HG02852 (cell line): ENCODE data around the gene PAM16.
"Not testable (repeated sequence)": the region's sequence is repeated elsewhere in the genome, so short reads cannot be mapped to it uniquely, and the experiment has no call there.

Experiments used
- ATAC-seq: cut with Tn5 transposase; IDR thresholded peaks from one replicate; pipeline ENCODE4 v1.9.1; 2021; ENCODE audit warnings: mild to moderate bottlenecking, moderate library complexity; ENCODE audit not compliant: unreplicated experiment

PAM16 gene

GRCh38 chr16:4353675-4354074 is 2.6 kb upstream of the PAM16 start:
- no peak for ATAC-seq

DNA sequence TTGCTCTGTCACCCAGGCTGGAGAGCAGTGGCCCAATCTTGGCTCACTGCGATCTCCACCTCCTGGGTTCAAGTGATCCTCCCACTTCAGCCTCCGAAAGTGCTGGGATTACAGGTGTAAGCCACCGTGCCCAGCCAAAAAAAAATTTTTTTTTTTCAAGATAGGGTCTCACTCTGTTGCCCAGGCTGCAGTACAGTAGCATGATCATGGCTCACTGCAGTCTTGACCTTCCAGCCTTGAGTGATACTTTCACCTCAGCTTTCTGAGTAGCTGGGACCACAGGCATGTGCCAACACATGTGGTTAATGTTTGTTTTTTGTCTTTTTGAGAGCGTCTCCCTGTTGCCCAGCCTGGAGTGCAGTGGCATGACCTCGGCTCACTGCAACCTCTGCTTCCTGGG is 1.7 kb upstream of the PAM16 start:
- no peak for ATAC-seq

GRCh38 chr16:4351880-4352279 is 759 bp upstream of the PAM16 start:
- ATAC-seq: no peak

DNA sequence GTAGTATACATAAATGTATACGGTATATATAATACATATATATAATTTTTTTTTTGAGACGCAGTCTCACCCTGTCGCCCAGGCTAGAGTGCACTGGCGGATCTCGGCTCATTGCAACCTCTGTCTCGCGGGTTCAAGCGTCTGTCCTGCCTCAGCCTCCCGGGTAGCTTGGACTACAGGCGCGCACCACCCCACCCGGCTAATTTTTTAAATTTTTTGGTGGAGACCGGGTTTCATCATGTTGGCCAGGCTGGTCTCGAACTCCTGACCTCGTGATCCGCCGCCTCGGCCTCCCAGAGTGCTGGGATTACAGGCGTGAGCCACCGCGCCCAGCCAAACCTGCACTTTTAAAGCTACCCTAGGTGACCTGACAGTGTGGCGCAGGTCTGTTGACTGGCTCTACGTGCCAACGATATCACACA is 745 bp downstream of the PAM16 start:
- ATAC-seq: no peak

DNA sequence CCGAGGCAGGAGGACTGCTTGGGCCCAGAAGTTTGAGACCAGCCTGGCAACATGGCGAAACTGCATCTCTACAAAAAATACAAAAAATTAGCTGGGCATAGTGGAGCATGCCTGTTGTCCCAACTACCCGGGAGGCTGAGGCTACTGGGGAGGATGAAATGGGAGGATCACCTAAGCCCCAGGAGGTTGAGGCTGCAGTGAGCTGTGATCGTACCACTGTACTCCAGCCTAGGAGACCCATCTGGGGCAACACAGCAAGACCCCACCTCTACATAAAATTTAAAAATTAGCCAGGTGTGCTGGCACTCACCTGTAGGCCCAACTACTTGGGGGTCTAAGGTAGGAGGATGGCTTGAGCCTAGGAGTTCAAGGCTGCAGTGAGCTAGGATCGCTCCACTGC is 1.8 kb downstream of the PAM16 start:
- no peak for ATAC-seq

DNA sequence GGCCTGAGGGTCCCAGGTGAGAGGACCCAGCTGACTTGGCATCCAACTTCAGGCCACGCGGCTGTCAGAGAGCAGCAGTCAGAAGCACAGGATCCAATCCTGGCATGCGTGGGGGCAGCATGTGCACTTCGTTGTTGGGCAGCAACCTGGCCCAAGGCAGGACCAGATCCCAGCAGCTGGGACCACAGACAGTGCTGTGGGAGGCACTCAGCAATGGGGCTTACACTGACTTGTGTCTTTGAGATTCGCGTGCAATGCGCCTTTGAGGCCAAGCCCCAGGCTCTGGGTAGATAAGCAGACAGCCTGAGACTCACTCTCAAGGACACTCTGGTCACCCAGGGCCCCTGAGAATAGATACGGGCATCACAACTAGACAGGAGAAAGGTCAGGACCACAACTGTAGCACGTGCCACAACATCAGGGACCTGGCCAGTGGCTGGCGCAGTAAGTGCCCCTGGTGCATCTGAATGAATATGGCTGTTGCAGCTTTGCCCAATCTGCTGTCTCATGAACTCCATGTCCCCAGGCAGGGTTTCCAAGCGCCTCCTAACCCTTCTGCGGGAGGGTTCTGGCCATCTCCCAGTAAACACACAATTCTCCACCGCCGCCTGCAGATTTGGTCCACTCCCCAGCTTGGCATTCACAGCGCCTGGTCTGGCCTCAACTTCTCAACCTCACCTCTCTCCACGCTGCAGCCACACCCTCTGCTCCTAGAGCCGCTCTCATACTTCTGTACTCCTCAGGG is 3.2 kb downstream of the PAM16 start:
- ATAC-seq: no peak

DNA sequence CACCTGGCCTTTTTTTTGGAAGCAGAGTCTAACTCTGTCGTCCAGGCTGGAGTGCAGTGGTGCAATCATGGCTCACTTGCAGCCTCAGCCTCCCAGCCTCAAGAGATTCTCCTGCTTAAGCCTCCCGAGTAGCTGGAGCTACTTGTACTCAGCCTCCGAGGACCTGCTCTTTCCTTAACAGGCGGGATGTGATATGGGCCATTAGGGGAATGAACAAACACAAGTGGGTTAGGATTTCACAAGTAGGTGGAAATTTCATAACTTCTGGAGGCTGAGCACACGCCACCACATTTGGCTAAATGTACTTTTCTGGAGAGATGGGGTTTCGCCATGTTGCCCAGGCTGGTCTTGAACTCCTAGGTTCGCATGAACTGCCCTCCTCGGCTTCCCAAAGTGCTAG is 4.1 kb downstream of the PAM16 start:
- no peak for ATAC-seq

DNA sequence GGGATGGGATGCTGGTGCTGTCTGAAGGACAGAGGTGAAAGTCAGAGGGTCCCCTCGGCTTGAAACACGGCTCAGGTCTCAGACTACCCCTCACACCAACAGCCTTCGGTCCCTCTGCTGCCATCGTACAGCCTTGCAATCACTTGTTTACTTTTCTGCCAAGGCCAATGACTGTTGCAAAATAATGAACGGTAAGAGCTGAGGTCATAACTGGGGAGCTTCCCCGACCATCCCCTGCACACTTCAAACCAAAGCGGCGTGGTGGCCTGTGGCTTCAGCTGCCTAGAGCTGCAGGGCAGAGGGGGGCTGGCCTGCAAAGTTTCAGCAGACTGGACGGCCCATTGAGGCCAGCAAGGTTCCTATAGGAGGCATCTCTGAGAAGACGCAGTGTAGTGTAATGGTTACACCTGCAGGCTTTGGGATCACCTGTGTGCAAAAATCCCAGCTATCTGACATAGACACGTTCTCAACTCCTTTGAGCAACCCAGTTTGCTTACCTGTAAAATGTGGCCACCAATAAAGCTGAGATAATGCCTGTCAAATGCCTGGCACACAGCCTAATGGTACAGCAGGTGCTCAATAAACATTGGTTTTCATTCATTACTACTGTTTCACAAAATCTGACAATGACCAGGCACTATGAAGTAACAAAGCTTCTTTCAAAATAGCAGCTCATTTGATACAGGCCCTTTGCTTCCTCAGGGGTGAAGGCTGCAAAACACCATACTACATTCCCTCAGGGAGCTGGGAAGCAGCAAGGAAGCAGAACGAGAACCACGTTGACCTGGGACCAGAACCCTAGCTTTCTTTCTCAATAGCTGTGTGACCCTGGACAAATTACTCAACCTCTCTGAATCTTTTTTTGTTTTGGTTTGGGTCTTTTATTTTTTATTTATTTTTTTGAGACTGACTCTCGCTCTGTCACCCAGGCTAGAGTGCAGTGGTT is 5.0 kb downstream of the PAM16 start:
- no peak for ATAC-seq

DNA sequence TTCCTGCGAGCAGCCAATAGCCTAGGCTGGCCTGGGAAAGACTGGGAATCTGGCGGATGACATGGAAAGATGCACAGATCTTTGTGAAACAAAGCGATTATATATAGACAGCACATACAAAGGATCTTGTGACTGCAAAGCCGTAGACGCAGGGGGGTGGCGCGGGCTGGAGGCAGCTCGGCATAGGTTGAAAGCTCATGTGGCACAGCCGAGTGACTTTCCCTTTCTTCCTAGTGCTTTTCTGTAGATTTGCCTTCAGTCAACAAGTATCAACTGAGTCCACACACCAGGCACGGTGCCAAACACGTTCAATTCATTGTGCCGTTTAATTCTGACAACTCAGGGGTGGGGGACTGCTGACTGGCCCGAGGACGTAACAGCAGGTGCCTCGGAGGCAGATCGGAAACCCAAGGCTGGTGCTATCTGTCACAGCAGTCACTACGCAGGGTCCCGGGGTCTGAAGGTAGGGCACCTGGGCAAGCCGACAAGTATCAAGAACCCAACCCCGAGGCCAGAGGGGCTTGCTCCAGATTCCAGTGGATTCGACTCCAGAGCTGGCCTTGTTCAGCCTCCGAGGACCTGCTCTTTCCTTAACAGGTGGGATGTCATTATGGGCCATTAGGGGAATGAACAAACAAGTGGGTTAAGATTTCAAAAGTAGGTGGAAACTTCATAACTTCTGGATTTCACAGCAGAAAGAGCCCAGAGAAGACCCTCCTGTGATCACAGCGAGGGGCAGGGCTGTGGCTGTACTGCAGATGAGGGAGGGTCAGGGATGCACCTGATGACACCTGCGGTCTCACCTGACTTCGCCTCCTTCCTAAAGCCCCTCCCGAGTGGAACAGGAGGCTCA is 5.9 kb downstream of the PAM16 start:
- no peak for ATAC-seq

GRCh38 chr16:4344300-4344982 is 6.7 kb downstream of the PAM16 start:
- ATAC-seq: not testable (repeated sequence)

- no peak for ATAC-seq
These were observed 8.0 kb downstream of the PAM16 start for GRCh38 chr16:4342866-4343744.

DNA sequence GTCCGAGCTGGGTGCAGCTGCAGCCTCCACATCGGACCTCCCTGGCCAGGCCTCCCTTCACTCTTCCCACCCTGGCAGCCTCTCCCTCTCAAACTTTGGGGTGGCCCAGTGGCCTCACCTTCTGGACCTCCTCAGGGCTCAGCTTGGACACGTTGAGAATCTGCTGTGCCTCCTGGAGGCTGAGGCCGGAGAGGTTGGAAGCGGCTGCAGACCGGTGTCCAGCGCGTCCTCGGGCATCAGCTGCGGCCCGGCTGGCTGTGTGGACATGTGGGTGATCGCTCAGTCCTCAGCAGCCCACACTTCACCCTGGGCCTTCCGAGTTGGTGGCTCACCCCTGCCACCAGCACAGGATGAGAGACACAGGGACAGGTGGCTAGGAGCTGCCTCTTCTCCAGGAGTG is 9.9 kb downstream of the PAM16 start:
- ATAC-seq: no peak

DNA sequence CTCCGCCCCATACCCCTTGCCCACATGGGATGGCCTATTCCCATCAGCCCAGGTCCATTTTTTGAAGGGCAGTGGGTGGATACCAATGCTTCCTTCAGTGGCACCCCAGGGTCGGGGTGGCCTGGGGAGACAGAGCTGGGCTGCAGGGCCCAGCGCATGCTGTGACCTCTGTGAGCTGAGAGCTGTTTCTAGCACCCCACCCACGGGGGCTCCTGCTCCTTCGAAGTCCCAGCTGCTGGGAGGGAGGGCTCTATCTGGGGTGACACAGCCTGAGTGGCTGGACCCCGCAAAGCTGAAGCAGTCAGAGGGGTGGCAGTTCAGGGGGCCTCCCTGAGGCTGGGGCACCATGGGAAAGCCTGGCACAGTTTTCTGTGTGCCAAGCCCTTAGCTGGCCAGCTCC is 10.7 kb downstream of the PAM16 start:
- ATAC-seq: no peak

DNA sequence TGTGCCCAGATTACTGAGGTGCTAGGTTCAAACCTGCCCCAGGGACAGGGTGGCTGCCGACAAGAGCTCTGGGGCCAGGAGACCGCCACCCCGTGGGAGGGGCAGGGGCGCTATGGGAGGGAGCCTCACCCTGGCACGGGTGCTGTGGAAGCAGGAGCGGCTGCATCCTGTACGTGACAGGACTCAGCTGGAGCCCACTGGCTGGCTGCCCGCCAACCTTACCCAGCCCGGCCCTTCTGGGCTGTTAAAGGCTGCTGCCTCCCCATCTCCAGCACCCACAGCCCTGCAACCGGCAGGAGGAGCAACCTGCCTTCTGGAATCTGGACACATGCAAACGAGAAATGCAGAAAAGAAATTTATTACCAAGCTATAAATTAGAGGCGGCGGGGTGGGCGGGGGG is 11.2 kb downstream of the PAM16 start:
- ATAC-seq: no peak

DNA sequence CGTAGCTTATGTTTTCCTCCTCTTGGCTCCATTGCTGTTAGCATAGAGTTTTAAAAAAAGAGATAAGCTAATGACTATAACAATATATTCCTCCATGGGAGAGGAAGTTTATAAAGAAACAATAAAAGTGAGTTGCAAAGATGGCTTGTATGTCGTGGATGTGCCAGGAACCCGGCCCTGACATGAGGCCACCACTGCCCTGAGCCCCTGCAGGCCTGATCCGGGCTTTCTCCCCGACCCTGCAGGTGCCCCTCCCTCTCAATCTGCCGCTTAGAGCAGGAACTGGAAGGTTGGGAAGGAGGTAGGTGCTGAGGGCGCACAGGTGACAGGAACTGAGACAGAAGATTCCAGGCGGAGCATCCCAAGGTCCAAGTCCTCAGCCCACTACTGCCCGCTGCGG is 11.7 kb downstream of the PAM16 start:
- ATAC-seq: no peak

DNA sequence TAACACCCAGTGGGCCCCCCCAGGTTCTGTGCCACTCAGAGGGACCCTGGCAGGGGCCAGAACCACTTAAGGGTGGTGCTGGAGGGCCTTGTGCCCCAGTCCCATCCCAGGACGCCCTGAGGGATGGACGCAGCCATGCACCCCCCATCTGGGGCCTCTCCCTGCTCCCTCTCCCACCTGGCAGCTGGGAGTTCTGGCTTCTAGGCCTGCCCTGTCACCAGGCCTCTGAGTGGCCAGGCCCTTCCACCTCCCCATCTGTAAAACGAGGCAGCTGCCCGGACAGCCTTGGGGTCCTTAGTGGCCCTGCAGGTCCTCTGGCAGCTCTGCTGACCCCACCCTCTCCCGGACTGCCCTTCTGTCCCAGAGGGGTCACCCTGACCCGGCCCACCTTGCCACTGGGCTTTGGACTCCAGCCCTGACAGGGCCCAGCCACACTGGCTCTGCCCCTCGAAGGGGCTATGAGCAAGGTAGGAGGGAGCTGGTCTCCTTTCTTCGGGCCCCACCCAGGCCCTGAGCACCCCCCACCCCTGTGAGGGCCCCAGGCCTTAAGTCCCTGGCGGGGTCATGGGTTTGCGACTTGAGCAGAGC is 12.3 kb downstream of the PAM16 start:
- ATAC-seq: no peak

DNA sequence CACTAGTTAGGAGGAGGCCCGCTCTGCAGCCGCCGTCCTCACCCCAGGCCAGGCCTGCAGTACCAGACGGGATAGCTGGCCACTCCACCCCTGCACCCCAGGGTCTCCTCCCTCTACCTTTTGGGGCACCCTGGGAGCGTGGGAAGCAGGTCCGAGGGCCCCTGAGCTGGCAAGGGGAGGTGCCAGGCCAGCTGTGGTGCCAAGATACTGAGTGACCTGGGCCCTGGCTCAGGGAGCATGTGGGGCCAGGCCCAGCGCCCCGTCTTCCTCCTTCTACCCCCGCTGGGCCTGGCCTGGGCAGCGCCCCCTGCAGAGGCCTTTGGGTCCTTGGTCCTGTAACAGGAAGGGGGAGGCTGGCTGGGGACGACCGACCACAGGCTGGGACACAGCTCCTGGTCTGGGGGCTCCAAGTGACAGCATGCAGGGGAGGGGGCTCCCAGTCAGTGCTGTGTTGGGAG is 13.0 kb downstream of the PAM16 start:
- ATAC-seq: no peak

DNA sequence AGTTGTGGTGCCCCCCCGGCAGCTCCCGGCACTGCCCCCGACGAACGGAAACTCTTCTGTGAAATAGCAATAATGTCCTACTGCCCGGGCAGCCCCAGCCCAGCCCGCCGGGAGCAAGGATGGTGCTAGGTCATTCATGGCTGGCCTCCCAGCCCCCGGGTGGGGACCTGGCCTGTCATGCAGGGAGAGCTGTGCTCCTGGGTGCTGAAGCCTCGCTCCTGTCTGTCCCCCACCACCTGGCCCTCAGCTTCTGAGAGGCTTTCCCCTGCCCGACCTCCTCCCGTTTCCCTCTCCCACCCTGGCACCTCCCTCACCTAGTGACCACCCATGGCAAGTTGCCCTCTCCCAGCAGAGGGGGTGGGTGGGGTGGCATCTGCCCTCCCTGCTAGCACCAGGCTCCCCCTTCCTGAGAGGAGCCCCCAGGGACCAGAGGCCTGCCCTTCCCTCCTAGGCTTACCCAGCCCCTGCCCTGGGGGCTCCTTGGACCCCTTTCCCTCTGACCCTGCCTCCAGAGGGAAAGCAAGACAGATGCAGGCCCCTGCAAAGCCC is 13.5 kb downstream of the PAM16 start:
- ATAC-seq: no peak
